ENCODE measurements around the gene YBX2.
A peak's percentile ranks its signal among the peaks of the same experiment; 100 is the strongest.

The YBX2 gene

DNA sequence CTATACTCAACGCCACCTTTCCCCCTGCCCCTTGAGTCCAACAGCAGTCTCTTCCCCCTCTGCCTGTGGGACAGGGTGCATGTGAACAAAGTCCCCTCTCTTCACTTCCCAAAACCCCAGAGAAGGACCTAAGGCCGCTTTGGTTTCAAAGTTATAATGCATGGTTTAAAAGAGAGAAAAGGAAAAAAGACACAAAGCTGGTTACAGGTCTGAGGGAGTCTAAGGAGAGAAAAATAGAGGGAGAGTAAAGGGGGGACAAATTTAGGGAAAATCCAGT, 51.0 kb downstream of the YBX2 start:
- no peak for DNase-seq (ENCODE audit: low spot score)

DNA sequence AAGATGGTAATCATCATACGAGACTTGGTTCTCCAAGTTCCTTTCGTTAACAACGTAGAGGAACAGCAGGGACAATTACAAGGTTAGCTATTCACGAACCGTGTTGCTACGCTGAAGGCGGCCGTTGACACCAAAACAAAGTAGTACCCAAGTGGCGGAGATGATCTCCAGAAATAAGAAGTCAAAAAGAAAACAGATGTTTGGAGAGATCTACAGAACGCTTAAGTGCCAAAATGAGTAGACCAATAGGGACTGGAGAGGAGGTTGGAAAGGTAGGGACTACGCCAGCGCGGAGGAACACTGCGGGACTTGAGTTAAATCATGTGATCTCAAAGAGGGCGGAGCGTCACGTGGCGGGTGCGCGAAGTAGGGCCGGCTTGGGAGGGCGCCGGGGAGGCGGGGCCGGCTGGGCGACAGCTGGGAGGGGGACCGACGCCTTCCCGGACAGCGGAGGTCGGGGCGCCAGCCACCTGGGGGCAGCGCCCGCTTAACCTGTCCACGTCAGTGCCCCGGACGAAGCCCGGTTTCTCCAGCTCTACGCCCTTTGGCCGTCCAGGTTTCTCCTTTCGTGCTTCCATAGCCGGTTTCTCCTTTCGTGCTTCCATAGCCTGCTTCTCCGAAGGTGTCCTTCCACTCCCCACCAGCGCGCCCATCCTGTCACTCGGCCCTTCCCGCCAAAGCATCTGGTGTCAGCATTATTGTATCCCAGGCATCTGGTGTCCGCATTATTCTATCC, 51.6 kb downstream of the YBX2 start:
- peak; percentile 89 for DNase-seq (ENCODE audit: low spot score)

DNA sequence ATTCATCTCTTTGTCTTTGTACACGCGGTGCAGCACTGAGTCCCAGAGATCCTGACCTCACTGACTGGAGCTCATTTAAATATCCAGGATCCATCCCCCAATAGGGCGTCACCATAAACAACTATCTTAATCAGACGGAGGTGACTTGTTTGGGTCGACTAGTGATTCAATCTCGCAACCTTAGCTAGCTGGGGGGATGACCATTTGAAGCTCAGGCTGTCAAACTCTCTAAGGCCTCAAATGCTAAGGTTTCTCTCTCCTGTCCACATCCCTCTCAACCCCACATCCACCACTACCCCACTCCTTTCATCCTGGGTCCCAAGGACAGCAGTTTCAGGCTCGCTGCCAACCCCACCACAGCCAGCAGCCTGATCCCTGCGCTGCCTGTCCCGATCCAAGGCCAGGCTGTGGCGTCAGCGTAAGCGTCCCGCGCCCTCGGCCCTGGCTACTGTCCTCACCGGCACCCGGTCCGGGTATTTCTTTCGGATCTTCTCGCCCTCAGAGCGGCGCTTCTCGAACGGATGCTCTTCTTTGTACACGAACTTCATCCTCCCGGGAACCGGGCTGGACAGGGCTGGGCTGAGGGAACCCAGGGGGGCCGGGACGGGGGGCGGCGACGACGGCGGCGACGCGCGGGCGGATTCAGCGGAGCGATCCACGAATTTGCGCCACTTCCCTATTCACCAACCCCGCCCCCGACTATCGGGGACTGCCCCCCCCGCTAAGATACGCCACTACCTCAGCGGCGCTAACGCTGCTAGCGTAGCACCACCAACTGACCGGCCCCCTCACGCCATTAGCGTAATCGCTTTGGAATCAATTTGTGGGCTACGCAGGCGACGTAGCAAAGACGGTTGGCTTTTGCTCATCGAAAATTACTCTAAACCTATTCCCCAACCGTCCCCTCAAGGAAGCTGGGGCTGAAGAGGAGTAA, 52.4 kb downstream of the YBX2 start, which contains the start of gene GABARAP:
Gene GABARAP, minus strand, starts transcription at position 667 of the 934 bp plus-strand sequence. Its CDS starts 119 bp downstream, at position 548.
- peak; percentile 92 for DNase-seq (ENCODE audit: low spot score)

DNA sequence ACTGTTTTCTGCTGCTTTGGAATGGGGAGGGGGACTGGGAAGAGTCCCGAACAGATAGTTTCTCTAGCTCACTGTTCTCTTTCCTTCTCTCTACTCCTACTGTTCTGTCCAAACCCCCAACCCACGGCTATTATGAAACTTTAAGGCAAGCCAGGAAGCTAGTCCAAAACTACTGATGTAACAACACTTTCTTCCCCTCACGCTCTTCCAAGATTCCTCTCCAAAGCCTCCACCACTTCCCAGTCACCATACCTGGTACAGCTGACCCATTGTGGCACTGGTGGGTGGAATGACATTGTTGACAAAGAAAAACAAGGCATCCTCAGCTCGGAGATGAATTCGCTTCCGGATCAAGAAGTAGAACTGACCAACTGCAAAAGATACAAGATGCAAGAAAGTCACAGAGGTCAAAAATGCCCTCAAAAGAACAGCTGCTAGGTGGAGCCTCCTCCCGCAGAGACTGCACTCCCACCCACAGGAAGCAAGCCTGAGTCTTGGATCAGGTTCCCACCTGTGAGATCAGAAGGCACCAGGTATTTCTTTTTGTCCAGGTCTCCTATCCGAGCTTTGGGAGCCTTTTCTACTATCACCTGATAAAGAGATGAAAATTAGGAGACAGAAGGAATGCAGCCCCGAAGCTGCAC, 53.2 kb downstream of the YBX2 start:
- no peak for DNase-seq (ENCODE audit: low spot score)

DNA sequence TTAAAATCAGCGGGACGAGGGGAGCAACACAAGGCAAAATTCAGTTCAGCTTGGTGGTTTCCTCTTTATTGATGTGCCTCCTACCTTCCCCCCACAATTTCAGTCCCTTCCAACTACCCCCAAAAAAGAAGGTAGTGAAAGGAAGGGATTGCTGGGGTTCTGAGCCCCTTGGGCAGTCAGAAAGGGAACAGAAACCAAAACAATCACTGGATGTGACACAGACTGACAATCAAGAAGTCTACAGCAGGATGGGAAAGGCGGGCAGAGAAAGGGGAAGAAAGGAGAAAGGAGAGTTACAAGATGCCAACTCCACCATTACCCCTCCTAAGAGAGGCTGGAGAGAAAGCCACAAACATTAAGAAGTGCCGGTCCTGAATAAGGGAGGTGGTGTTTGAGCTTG, 54.1 kb downstream of the YBX2 start:
- DNase-seq (ENCODE audit: low spot score) = no peak

DNA sequence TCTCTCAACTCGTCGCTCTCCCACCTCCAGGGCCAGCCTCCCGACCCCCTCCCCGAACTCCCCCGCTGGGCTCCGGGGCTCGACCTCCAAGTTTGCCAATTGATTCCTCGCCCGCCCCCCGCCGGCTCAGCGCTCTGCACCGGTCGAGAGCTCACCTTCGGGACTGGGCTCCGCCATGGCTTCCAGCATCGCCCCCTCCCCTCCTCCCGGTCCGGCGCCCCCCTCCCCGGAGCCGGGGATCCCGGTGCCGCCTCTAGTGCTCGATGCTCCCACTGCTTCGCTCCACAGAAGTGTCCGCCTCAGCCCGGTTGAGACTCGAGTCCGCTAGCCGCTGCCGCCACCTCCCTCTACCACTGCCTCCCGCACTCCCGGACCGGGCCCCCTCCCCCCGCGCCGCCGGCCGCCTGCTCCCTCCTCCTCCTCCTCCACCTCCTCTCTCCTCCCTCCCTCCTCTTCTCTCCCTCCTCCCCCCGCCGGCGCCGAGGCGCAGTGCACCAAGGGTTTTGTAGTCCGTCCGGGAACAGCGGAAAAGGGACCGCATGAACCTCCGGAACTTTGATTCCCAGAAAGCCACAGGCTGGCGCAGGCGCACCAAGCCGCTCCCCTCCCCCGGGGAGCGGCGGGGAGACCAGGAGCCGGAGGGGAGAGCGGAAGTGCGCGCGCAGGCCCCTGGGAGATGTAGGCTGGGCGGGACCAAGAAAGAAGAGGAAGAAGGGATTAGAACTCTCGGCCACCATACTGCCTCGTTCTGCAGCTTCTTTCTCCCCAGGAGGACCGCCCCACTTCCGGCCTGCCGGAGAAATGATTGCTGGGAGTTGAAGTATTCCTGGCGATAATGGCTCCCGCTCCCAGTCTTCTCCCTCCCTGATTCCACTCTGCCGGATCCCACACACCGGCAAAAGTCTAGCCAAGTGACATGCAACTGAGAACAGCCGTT, 55.1 kb downstream of the YBX2 start, which contains the start of gene PHF23:
Gene PHF23, minus strand, starts transcription at position 367 of the 937 bp plus-strand sequence. Its CDS starts 178 bp downstream, at position 189.
- peak; percentile 99 for DNase-seq (ENCODE audit: low spot score)

DNA sequence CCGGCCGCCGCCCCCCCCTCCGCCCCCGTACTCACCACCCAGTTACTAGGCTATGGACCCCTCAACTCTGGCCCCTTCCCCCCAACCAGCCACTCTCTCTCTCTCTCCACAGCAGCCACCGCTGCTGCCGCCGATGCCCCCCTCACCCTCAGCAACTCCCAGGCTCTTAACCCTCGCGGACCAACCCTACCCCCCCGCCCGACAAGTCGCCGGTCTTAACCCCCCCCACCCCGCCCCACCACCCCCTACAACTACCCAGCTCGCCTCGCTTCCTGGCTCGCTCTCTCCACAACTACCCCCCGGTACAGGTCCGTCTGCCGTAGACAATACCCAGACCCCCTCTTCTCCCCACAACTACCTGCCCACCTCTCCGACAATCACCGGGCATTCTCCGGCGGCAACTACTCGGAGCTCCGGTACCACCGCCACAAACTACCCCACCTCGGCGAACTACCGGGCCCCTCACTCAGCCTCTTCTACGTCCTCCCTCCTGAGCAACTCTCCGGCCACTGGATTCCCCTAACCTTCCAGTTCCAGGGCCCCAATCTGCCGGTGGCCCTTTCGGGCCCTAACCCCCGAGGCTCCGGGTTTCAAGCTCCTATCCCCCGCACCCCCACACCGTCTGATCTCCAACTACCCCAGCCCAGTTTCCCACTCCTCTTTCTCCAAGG, 55.9 kb downstream of the YBX2 start:
- no peak for DNase-seq (ENCODE audit: low spot score)
